HFFc6 (cell line): ENCODE data around the gene NUP210. TPM values are rescaled to one million over a fixed set of nuclear protein-coding genes. Genes with fewer than 3 reads are reported as not detected.
"Not testable (repeated sequence)": the region's sequence is repeated elsewhere in the genome, so short reads cannot be mapped to it uniquely, and the experiment has no call there.

ENCODE experiments used
- DNase-seq: peaks from one replicate; pipeline ENCODE4 v3.0.0-alpha.2; 2018
- H3K27ac Mint-ChIP-seq: 2 replicates; pipeline ENCODE4 v1.8.0; 2020; ENCODE audit warnings: mild to moderate bottlenecking, mixed read lengths
- H3K27me3 Mint-ChIP-seq: 2 replicates; pipeline ENCODE4 v1.8.0; 2021; ENCODE audit warnings: mild to moderate bottlenecking, moderate library complexity, mixed read lengths; ENCODE audit not compliant: insufficient read depth
- H3K36me3 Mint-ChIP-seq: 2 replicates; pipeline ENCODE4 v1.8.0; 2021; ENCODE audit warnings: low read depth, mixed read lengths
- H3K4me1 Mint-ChIP-seq: 2 replicates; pipeline ENCODE4 v1.8.0; 2020; ENCODE audit warnings: low read depth, mixed read lengths
- H3K4me3 Mint-ChIP-seq: 2 replicates; pipeline ENCODE4 v1.8.0; 2020; ENCODE audit warnings: mild to moderate bottlenecking, moderate library complexity, mixed read lengths
- H3K9me3 Mint-ChIP-seq: 2 replicates; pipeline ENCODE4 v1.8.0; 2020; ENCODE audit warnings: mild to moderate bottlenecking, mixed read lengths
- total RNA-seq, 6 experiments: library from RNA; stranded (reverse); fragmentation: NEBNext Ultra II Directional; extraction: Animal tissue kit (Norgen Biotek cat#: 25700); gene quantifications; 2 replicates in 1 of 6; 3 replicates in 5 of 6; pipeline ENCODE4 v1.2.3, GENCODE V29; 2021
- TF ChIP-seq, protein P1 (sequence below): fragments of 200-600 bp; sonication (generic); IDR thresholded peaks from 2 replicates; pipeline ENCODE4 v1.5.0; 2021; ENCODE audit warnings: antibody characterized with exemption, mild to moderate bottlenecking

The NUP210 gene
- total RNA-seq, 6 experiments from 2014 or later: 0.33 to 3.4 (median 3.1) TPM

DNA sequence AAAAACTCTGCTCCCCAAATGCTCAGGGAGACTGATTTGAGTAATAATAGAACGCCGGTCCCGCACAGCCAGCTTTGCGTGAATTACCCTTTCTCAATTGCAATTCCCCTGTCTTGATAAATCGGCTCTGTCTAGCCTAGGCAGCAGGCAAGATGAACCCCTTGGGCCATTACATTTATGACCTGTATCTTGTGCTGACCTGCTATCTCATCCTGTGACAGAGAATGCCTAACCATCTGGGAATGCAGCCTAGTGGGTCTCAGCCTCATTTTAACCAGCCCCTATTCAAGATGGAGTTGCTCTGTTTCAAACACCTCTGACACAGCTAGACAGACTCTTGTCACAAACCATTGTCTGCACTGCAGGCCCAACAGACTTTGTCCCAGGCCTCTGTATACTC is 13.8 kb upstream of the NUP210 start:
- H3K27me3 Mint-ChIP-seq: peaks cover 29% of the 10 kb centered on the region
- peaks cover 9% of the 10 kb centered on the region for H3K4me1 Mint-ChIP-seq
- no peak for DNase-seq
- H3K4me3 Mint-ChIP-seq: no peak overlapping the region
- TF ChIP-seq, protein P1, sequence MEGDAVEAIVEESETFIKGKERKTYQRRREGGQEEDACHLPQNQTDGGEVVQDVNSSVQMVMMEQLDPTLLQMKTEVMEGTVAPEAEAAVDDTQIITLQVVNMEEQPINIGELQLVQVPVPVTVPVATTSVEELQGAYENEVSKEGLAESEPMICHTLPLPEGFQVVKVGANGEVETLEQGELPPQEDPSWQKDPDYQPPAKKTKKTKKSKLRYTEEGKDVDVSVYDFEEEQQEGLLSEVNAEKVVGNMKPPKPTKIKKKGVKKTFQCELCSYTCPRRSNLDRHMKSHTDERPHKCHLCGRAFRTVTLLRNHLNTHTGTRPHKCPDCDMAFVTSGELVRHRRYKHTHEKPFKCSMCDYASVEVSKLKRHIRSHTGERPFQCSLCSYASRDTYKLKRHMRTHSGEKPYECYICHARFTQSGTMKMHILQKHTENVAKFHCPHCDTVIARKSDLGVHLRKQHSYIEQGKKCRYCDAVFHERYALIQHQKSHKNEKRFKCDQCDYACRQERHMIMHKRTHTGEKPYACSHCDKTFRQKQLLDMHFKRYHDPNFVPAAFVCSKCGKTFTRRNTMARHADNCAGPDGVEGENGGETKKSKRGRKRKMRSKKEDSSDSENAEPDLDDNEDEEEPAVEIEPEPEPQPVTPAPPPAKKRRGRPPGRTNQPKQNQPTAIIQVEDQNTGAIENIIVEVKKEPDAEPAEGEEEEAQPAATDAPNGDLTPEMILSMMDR: no peak
- no peaks in the 10 kb centered on the region for H3K9me3 Mint-ChIP-seq
- H3K36me3 Mint-ChIP-seq: no peaks in the 10 kb centered on the region
- no peak overlapping the region for H3K27ac Mint-ChIP-seq

DNA sequence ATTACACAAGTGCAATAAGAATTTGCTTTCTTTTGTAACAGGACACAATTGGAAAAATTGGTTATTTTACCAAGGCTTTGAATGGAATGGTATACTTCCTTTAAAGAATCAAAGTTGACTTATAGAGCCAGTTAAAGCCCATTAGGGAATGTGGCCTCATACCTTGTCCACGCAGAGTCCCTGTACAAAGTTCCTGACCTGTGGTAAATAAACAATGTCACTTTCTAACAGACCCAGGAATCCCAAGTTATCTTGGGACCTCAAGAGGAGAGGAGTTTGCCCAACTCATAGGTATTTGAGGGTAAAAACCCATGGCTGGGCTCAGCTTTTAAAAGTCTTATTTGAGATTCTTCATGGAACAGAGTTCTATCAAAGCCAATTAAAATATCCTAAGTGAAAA is 12.0 kb upstream of the NUP210 start:
- H3K27ac Mint-ChIP-seq: no peak overlapping the region
- no peak overlapping the region for H3K4me3 Mint-ChIP-seq
- peaks cover 9% of the 10 kb centered on the region for H3K4me1 Mint-ChIP-seq
- no peak for DNase-seq
- peaks cover 28% of the 10 kb centered on the region for H3K27me3 Mint-ChIP-seq
- TF ChIP-seq, protein P1: no peak
- H3K9me3 Mint-ChIP-seq: no peaks in the 10 kb centered on the region
- H3K36me3 Mint-ChIP-seq: no peaks in the 10 kb centered on the region

GRCh38 chr3:13430411-13430875 is 10.3 kb upstream of the NUP210 start:
- not testable (repeated sequence) for DNase-seq, H3K27ac Mint-ChIP-seq, H3K4me1 Mint-ChIP-seq, H3K4me3 Mint-ChIP-seq, H3K9me3 Mint-ChIP-seq, H3K36me3 Mint-ChIP-seq
- peaks cover 25% of the 10 kb centered on the region for H3K27me3 Mint-ChIP-seq

DNA sequence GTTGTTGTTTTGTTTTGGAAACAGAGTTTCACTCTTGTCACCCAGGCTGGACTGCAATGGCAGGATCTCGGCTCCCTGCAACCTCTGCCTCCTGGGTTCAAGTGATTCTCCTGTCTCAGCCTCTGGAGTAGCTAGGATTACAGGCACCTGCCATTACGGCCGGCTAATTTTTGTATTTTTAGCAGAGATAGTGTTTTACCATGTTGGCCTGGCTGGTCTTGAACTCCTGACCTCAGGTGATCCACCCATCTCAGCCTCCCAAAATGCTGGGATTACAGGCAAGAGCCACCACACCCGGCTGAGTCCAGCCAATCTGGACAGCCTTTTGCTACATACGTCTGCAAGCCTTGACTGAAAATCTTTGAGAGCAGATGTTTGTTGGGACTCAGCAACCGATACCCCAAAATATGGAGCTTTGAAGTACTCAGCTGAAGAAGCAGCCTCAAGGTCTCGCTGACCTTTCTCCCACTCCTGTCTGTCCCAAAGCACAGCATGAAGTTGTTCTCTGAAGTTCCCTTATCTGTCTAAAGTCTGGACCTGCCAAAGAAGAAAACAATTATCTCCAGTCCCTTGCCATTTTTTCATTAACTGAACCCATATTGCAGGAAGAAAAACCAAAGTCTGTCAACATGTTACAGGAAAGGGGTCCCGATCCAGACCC is 9.6 kb upstream of the NUP210 start:
- Mint-ChIP-seq H3K36me3 (no peaks in the 10 kb centered on the region), H3K9me3 (no peaks in the 10 kb centered on the region)

DNA sequence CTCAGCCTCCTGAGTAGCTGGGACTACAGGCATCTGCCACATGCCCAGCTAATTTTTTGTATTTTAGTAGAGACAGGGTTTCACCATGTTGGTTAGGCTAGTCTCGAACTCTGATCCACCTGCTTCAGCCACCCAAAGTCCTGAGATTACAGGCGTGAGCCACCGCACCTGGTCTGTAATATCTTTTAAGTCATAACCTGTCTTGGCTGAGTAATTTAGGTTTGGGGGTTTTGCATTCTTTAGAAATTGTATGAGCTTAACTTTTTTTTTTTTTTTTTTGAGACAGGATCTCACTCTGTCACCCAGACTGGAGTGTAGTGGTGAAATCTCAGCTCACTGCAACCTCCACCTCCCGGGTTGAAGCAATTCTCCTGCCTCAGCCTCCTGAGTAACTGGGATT is 8.6 kb upstream of the NUP210 start:
- not testable (repeated sequence) for H3K9me3 Mint-ChIP-seq, DNase-seq, H3K27ac Mint-ChIP-seq, H3K36me3 Mint-ChIP-seq, H3K4me3 Mint-ChIP-seq, H3K4me1 Mint-ChIP-seq
- peaks cover 30% of the 10 kb centered on the region for H3K27me3 Mint-ChIP-seq

More for the DNA sequence above, 9.6 kb upstream of the NUP210 start:
- H3K4me3 Mint-ChIP-seq: no peak overlapping the region
- TF ChIP-seq, protein P1: no peak
- no peak for DNase-seq
- H3K27me3 Mint-ChIP-seq: peaks cover 31% of the 10 kb centered on the region
- H3K4me1 Mint-ChIP-seq: peaks cover 9% of the 10 kb centered on the region
- no peak overlapping the region for H3K27ac Mint-ChIP-seq

DNA sequence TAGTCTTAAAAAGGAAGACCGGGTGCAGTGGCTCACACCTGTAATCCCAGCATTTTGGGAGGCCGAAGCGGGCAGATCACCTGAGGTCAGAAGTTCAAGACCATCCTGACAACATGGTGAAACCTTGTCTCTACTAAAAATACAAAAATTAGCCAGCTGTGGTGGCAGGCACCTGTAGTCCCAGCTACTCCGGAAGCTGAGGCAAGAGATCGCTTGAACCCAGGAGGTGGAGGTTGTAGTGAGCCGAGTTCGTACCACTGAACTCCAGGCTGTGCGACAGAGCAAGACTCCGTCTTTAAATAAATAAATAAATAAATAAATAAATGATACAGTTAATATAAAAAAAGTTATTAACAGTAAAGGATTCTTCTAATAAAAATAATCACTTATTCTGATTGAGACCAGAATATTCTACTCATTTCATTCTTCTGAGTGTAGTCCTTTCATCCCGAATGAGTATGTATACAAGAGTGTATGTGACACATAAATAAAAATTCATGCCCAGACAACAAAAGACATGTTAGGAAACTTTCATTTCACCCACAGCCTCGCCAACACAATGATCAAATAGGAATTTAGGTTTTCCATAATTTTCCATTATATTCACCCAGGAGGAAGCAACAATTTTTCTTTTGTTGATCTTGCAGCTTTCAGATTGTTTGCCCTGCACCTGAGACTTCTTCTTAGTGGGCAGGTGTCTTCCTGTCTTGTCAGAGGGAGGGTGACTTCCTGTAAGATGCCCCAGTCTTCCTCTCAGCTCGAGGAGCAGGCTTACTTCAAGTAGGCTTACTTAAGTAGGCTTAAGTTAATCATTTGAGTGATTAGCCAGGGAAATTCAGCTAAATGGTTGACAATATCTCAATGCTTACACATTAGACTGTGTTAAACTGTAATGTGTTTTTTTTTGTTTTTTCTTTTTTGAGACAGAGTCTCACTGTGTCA is 7.8 kb upstream of the NUP210 start:
- no peaks in the 10 kb centered on the region for H3K36me3 Mint-ChIP-seq
- H3K4me3 Mint-ChIP-seq: no peak overlapping the region
- DNase-seq: no peak
- peaks cover 9% of the 10 kb centered on the region for H3K4me1 Mint-ChIP-seq
- H3K9me3 Mint-ChIP-seq: no peaks in the 10 kb centered on the region
- H3K27me3 Mint-ChIP-seq: peaks cover 25% of the 10 kb centered on the region
- TF ChIP-seq, protein P1: no peak
- no peak overlapping the region for H3K27ac Mint-ChIP-seq
